GM12872 (cell line): ENCODE measurements around the gene TIMM10.

Experiments
- TF ChIP-seq, protein P1 (sequence below): IDR thresholded peaks from 3 replicates; pipeline ENCODE4 v1.5.1; 2011; ENCODE audit warnings: low read depth, mild to moderate bottlenecking, low read length, moderate library complexity; ENCODE audit not compliant: insufficient read depth

The TIMM10 gene

GRCh38 chr11:57542582-57542981 is 12.0 kb upstream of the TIMM10 start:
- TF ChIP-seq, protein P1, sequence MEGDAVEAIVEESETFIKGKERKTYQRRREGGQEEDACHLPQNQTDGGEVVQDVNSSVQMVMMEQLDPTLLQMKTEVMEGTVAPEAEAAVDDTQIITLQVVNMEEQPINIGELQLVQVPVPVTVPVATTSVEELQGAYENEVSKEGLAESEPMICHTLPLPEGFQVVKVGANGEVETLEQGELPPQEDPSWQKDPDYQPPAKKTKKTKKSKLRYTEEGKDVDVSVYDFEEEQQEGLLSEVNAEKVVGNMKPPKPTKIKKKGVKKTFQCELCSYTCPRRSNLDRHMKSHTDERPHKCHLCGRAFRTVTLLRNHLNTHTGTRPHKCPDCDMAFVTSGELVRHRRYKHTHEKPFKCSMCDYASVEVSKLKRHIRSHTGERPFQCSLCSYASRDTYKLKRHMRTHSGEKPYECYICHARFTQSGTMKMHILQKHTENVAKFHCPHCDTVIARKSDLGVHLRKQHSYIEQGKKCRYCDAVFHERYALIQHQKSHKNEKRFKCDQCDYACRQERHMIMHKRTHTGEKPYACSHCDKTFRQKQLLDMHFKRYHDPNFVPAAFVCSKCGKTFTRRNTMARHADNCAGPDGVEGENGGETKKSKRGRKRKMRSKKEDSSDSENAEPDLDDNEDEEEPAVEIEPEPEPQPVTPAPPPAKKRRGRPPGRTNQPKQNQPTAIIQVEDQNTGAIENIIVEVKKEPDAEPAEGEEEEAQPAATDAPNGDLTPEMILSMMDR, result no peak

DNA sequence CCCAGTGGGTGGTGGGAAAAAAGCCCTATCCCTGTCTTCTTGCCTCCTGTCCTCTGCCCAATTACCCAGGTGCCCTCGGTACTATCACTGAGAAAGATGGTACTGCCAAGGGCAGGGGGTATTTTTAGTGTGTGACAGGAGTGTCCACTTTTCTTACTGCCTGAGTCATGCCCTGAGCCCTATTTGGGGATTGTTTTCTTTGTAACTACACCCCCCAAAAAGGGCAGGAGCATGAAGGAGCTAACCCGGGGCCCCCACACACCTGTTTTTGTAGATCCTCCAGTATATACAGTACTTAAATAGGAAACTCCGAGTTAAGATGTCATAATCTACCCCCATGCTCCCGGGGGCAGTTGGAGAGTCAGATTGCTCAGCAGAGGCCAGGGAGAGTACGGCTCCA is 10.6 kb upstream of the TIMM10 start:
- TF ChIP-seq, protein P1, result no peak

DNA sequence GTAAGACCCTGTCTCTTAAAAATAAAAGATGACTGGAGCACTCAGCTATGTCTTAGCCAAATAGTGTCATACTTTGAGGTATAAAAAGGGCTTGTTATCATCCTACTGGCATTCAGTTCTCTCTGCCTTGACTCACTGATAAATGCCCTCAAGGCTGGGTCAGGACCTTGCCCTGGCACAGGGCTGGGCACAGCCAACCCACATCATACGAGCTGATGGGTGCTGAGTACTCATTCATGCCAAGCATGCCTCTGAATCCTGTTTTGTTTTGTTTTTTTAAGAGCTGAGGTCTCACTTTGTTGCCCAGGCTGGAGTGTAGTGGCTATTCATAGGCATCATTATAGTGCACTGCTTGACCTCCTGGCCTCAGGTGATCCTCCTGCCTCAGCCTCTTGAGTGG is 8.8 kb upstream of the TIMM10 start:
- TF ChIP-seq, protein P1, result no peak

DNA sequence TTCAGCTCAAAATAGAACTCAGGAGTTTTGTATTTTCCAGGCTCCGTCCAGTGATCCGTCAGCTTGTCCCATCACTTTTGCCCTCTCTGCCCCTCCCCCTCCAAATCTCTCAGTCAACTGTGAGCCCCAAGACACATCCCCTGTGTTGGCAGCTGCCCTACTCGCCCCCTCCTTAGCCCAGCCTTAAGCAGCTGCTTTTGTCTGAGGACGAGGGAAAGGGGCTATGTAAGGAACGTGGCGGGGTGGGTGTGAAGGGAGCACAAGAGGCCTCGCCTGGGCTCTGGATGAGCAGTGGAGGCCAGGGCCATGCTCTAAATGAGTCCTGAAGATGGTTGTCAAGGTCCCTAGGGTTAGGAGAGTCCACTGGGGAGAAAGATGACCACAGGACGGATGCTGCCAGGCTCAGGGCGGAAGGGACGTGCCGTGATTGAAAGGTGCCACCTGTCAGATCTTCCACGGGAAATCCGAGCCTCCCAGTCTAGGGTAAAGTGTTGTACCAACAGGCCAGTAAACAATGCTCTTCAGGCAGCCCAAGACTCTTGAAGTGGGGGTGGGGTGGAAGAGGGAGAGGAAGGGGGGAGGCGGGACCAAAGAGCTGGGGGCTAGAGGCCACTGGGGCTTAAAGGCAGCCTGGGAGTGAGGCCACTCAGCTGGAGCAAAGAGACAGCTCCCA is 6.5 kb upstream of the TIMM10 start, which contains the start of gene SMTNL1:
TSS of gene SMTNL1 (plus strand) at position 649 of the 673 bp plus-strand sequence. CDS start 5,048 bp downstream, outside the sequence.
- TF ChIP-seq, protein P1, result no peak

DNA sequence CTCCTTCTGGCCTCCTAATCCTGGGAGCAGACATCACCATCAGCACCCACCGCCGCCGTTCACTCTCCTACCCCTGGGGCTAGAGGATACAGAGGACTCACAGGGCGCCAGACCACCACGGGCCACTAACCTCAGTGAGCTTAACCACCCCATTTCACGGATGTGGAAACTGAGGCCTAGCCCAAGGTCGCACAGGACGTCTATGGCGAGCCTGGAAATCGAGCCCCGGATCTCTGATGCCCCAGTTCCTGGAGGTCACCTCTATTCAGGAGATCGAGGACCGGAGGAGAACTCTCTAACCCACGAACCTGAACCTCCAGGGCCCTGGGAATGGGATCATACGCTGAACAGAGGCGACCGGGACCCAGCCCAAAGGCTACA is 349 bp downstream of the TIMM10 start:
- TF ChIP-seq, protein P1, result no peak

- TF ChIP-seq, protein P1, result no peak
Measured at GRCh38 chr11:57529012-57529411, 1.5 kb downstream of the TIMM10 start.

- TF ChIP-seq, protein P1, result peak; percentile 88
Measured at GRCh38 chr11:57527056-57527631, 3.4 kb downstream of the TIMM10 start.
